ENCODE results near the gene TTC27. TPM values are rescaled to one million over a fixed set of nuclear protein-coding genes. Genes with fewer than 3 reads are reported as not detected.
A peak's percentile ranks its signal among the peaks of the same experiment; 100 is the strongest.

Gene TTC27
- total RNA-seq, 5 donors from 2014 or later (not counting 1 experiment from before 2014, with no cell fraction given) = 17.9 to 23.3 (median 21.6) TPM

GRCh38 chr2:32714521-32714920 lies 86.7 kb downstream of the TTC27 start:
- H3K4me3 Mint-ChIP-seq = no peak overlapping the region
- Histone ChIP-seq H3K4me3 (ENCODE audit: control insufficient read depth in 1 of 2, extremely low read depth in 1 of 2, low read length in 1 of 2) (no peak overlapping the region), H3K27me3 (replicated peaks in 1 of 2; ENCODE audit: control insufficient read depth in 2 of 2, extremely low read depth in 1 of 2, insufficient read depth in 2 of 2, low read length in 1 of 2) (no peaks in the 10 kb centered on the region), H3K9me3 (no peaks in the 10 kb centered on the region), H3K27ac (ENCODE audit: low read length) (no peak overlapping the region), H3K36me3 (ENCODE audit: control insufficient read depth in 2 of 2, extremely low read depth in 1 of 2, insufficient read depth in 1 of 2, low read length in 1 of 2) (peaks cover 4 to 15% of the 10 kb centered on the region in 2 donors), H3K4me1 (ENCODE audit: control insufficient read depth in 1 of 2, extremely low read depth in 1 of 2, insufficient read depth in 2 of 2, low read length in 2 of 2) (no peaks in the 10 kb centered on the region)
- ChIA-PET POLR2A (no interaction called here), CTCF (no interaction called here)
- peaks cover 0 to 6% (median 2%) of the 10 kb centered on the region in 3 donors for H3K9me3 Mint-ChIP-seq
- H3K27me3 Mint-ChIP-seq = no peaks in the 10 kb centered on the region
- no peak for DNase-seq
- peak overlapping the region in 1 of 2 donors; percentile 34 for H3K27ac Mint-ChIP-seq
- no peak for ATAC-seq (replicated peaks in 1 of 4)
- H3K4me1 Mint-ChIP-seq = peaks cover 0 to 11% (median 7%) of the 10 kb centered on the region in 3 donors
- peaks cover 56% of the 10 kb centered on the region for H3K36me3 Mint-ChIP-seq
- no CpG with 5 or more reads among the region's 1 CpG for WGBS (ENCODE audit: insufficient coverage)

- ChIA-PET POLR2A (no interaction called here), CTCF (no interaction called here)
- no peak for ATAC-seq (replicated peaks in 1 of 4)
- H3K9me3 Mint-ChIP-seq = peaks cover 0 to 6% (median 2%) of the 10 kb centered on the region in 3 donors
- Histone ChIP-seq H3K27me3 (replicated peaks in 1 of 2; ENCODE audit: control insufficient read depth in 2 of 2, extremely low read depth in 1 of 2, insufficient read depth in 2 of 2, low read length in 1 of 2) (no peaks in the 10 kb centered on the region), H3K27ac (ENCODE audit: low read length) (no peak overlapping the region), H3K4me3 (ENCODE audit: control insufficient read depth in 1 of 2, extremely low read depth in 1 of 2, low read length in 1 of 2) (no peak overlapping the region), H3K9me3 (no peaks in the 10 kb centered on the region), H3K36me3 (ENCODE audit: control insufficient read depth in 2 of 2, extremely low read depth in 1 of 2, insufficient read depth in 1 of 2, low read length in 1 of 2) (peaks cover 4 to 15% of the 10 kb centered on the region in 2 donors), H3K4me1 (ENCODE audit: control insufficient read depth in 1 of 2, extremely low read depth in 1 of 2, insufficient read depth in 2 of 2, low read length in 2 of 2) (no peaks in the 10 kb centered on the region)
- peaks cover 54% of the 10 kb centered on the region for H3K36me3 Mint-ChIP-seq
- no peaks in the 10 kb centered on the region for H3K27me3 Mint-ChIP-seq
- WGBS (ENCODE audit: insufficient coverage) = 0% methylated on average over 1 of the region's 4 CpGs
- H3K27ac Mint-ChIP-seq = no peak overlapping the region
- DNase-seq = no peak
- no peak overlapping the region for H3K4me3 Mint-ChIP-seq
- peaks cover 0 to 11% (median 7%) of the 10 kb centered on the region in 3 donors for H3K4me1 Mint-ChIP-seq
Measured at GRCh38 chr2:32715391-32715841, 87.6 kb downstream of the TTC27 start.

- Histone ChIP-seq H3K9me3 (no peaks in the 10 kb centered on the region), H3K27ac (ENCODE audit: low read length) (no peak overlapping the region), H3K4me3 (ENCODE audit: control insufficient read depth in 1 of 2, extremely low read depth in 1 of 2, low read length in 1 of 2) (no peak overlapping the region), H3K4me1 (ENCODE audit: control insufficient read depth in 1 of 2, extremely low read depth in 1 of 2, insufficient read depth in 2 of 2, low read length in 2 of 2) (no peaks in the 10 kb centered on the region), H3K27me3 (replicated peaks in 1 of 2; ENCODE audit: control insufficient read depth in 2 of 2, extremely low read depth in 1 of 2, insufficient read depth in 2 of 2, low read length in 1 of 2) (no peaks in the 10 kb centered on the region), H3K36me3 (ENCODE audit: control insufficient read depth in 2 of 2, extremely low read depth in 1 of 2, insufficient read depth in 1 of 2, low read length in 1 of 2) (peaks cover 4 to 15% of the 10 kb centered on the region in 2 donors)
- Mint-ChIP-seq H3K36me3 (peaks cover 54% of the 10 kb centered on the region), H3K27me3 (no peaks in the 10 kb centered on the region), H3K27ac (no peak overlapping the region), H3K9me3 (peaks cover 0 to 6% (median 2%) of the 10 kb centered on the region in 3 donors), H3K4me3 (no peak overlapping the region), H3K4me1 (peaks cover 0 to 11% (median 7%) of the 10 kb centered on the region in 3 donors)
- DNase-seq (no peak), ATAC-seq (replicated peaks in 1 of 4) (no peak)
- POLR2A ChIA-PET = no interaction called here
- WGBS (ENCODE audit: insufficient coverage) = 88% methylated on average over 1 of the region's 1 CpG
- CTCF ChIA-PET = no interaction called here
Measured at GRCh38 chr2:32715981-32716380, 88.1 kb downstream of the TTC27 start.

- Histone ChIP-seq H3K36me3 (ENCODE audit: control insufficient read depth in 2 of 2, extremely low read depth in 1 of 2, insufficient read depth in 1 of 2, low read length in 1 of 2) (peaks cover 0 to 16% of the 10 kb centered on the region in 2 donors), H3K4me1 (ENCODE audit: control insufficient read depth in 1 of 2, extremely low read depth in 1 of 2, insufficient read depth in 2 of 2, low read length in 2 of 2) (no peaks in the 10 kb centered on the region), H3K27ac (ENCODE audit: low read length) (no peak overlapping the region), H3K9me3 (no peaks in the 10 kb centered on the region), H3K27me3 (replicated peaks in 1 of 2; ENCODE audit: control insufficient read depth in 2 of 2, extremely low read depth in 1 of 2, insufficient read depth in 2 of 2, low read length in 1 of 2) (no peaks in the 10 kb centered on the region), H3K4me3 (ENCODE audit: control insufficient read depth in 1 of 2, extremely low read depth in 1 of 2, low read length in 1 of 2) (no peak overlapping the region)
- Mint-ChIP-seq H3K27me3 (no peaks in the 10 kb centered on the region), H3K4me1 (peaks cover 0 to 11% (median 7%) of the 10 kb centered on the region in 3 donors), H3K9me3 (peaks cover 0 to 6% (median 2%) of the 10 kb centered on the region in 3 donors), H3K27ac (no peak overlapping the region), H3K36me3 (peaks cover 54% of the 10 kb centered on the region), H3K4me3 (no peak overlapping the region)
- CTCF ChIA-PET = no interaction called here
- no peak for ATAC-seq (replicated peaks in 1 of 4)
- POLR2A ChIA-PET = no interaction called here
- no peak for DNase-seq
Measured at GRCh38 chr2:32716598-32716997, 88.7 kb downstream of the TTC27 start.

- ATAC-seq (replicated peaks in 1 of 4) = no peak
- Mint-ChIP-seq H3K36me3 (peaks cover 51% of the 10 kb centered on the region), H3K27ac (no peak overlapping the region), H3K27me3 (no peaks in the 10 kb centered on the region), H3K4me1 (peaks cover 0 to 13% (median 13%) of the 10 kb centered on the region in 3 donors), H3K9me3 (peaks cover 0 to 3% (median 1%) of the 10 kb centered on the region in 3 donors), H3K4me3 (no peak overlapping the region)
- Histone ChIP-seq H3K27ac (ENCODE audit: low read length) (no peak overlapping the region), H3K9me3 (no peaks in the 10 kb centered on the region), H3K27me3 (replicated peaks in 1 of 2; ENCODE audit: control insufficient read depth in 2 of 2, extremely low read depth in 1 of 2, insufficient read depth in 2 of 2, low read length in 1 of 2) (no peaks in the 10 kb centered on the region), H3K36me3 (ENCODE audit: control insufficient read depth in 2 of 2, extremely low read depth in 1 of 2, insufficient read depth in 1 of 2, low read length in 1 of 2) (peaks cover 0 to 12% of the 10 kb centered on the region in 2 donors), H3K4me3 (ENCODE audit: control insufficient read depth in 1 of 2, extremely low read depth in 1 of 2, low read length in 1 of 2) (no peak overlapping the region), H3K4me1 (ENCODE audit: control insufficient read depth in 1 of 2, extremely low read depth in 1 of 2, insufficient read depth in 2 of 2, low read length in 2 of 2) (no peaks in the 10 kb centered on the region)
- no peak for DNase-seq
- POLR2A ChIA-PET = interaction anchor here in 1 of 2 donors (0.6 kb wide), 1 partner anchor 1061 kb away, joined by 3 read pairs; no protein-coding TSS in a partner anchor
- CTCF ChIA-PET = interaction anchor here (0.5 to 0.6 kb wide), 2 partner anchors 10 to 226 kb away, joined by 3 read pairs; no protein-coding TSS in a partner anchor
Measured at GRCh38 chr2:32718752-32719151, 90.9 kb downstream of the TTC27 start.

- Mint-ChIP-seq H3K27ac (no peak overlapping the region), H3K4me1 (peaks cover 0 to 13% (median 13%) of the 10 kb centered on the region in 3 donors), H3K27me3 (no peaks in the 10 kb centered on the region), H3K9me3 (peaks cover 0 to 4% (median 0%) of the 10 kb centered on the region in 3 donors), H3K36me3 (peaks cover 49% of the 10 kb centered on the region), H3K4me3 (no peak overlapping the region)
- no peaks in the 10 kb centered on the region for H3K9me3 ChIP-seq
- no peaks in the 10 kb centered on the region for H3K4me1 ChIP-seq (ENCODE audit: control insufficient read depth in 1 of 2, extremely low read depth in 1 of 2, insufficient read depth in 2 of 2, low read length in 2 of 2)
- no peak for DNase-seq
- no peak for ATAC-seq (replicated peaks in 1 of 4)
- ChIA-PET POLR2A (interaction anchor here in 1 of 2 donors (0.6 kb wide), 1 partner anchor 1061 kb away, joined by 3 read pairs; no protein-coding TSS in a partner anchor), CTCF (interaction anchor here in 1 of 2 donors (0.5 kb wide), 1 partner anchor 225 kb away, joined by 3 read pairs; no protein-coding TSS in a partner anchor)
- H3K27me3 ChIP-seq (replicated peaks in 1 of 2; ENCODE audit: control insufficient read depth in 2 of 2, extremely low read depth in 1 of 2, insufficient read depth in 2 of 2, low read length in 1 of 2) = no peaks in the 10 kb centered on the region
- H3K4me3 ChIP-seq (ENCODE audit: control insufficient read depth in 1 of 2, extremely low read depth in 1 of 2, low read length in 1 of 2) = no peak overlapping the region
- WGBS (ENCODE audit: insufficient coverage) = 100% methylated on average over 1 of the region's 2 CpGs
- H3K27ac ChIP-seq (ENCODE audit: low read length) = no peak overlapping the region
- peaks cover 0 to 9% of the 10 kb centered on the region in 2 donors for H3K36me3 ChIP-seq (ENCODE audit: control insufficient read depth in 2 of 2, extremely low read depth in 1 of 2, insufficient read depth in 1 of 2, low read length in 1 of 2)
Measured at GRCh38 chr2:32719430-32719829, 91.6 kb downstream of the TTC27 start.

Data from T-cell (primary cell).